ENCODE measurements around the gene KCTD8.

The KCTD8 gene

GRCh38 chr4:44279066-44279465, 169.5 kb downstream of the KCTD8 start:
- no peak for TF ChIP-seq CTCF (IDR thresholded peaks at IDR 0.05; ENCODE audit: borderline replicate concordance, control extremely low read depth, extremely low read depth, insufficient read depth, missing control alignments)
- no peak for DNase-seq (ENCODE audit: low spot score)
- in situ Hi-C loops (cut with MboI; ENCODE audit: low sequenced_read_pairs, unreplicated experiment): no loop called here

- no peak for TF ChIP-seq CTCF (IDR thresholded peaks at IDR 0.05; ENCODE audit: borderline replicate concordance, control extremely low read depth, extremely low read depth, insufficient read depth, missing control alignments)
- DNase-seq (ENCODE audit: low spot score): no peak
- in situ Hi-C loops (cut with MboI; ENCODE audit: low sequenced_read_pairs, unreplicated experiment): no loop called here
Measured at GRCh38 chr4:44257461-44257860, 191.1 kb downstream of the KCTD8 start.

GRCh38 chr4:44256414-44256813, 192.2 kb downstream of the KCTD8 start:
- in situ Hi-C loops (cut with MboI; ENCODE audit: low sequenced_read_pairs, unreplicated experiment): no loop called here
- no peak for DNase-seq (ENCODE audit: low spot score)
- TF ChIP-seq CTCF (IDR thresholded peaks at IDR 0.05; ENCODE audit: borderline replicate concordance, control extremely low read depth, extremely low read depth, insufficient read depth, missing control alignments): no peak

DNA sequence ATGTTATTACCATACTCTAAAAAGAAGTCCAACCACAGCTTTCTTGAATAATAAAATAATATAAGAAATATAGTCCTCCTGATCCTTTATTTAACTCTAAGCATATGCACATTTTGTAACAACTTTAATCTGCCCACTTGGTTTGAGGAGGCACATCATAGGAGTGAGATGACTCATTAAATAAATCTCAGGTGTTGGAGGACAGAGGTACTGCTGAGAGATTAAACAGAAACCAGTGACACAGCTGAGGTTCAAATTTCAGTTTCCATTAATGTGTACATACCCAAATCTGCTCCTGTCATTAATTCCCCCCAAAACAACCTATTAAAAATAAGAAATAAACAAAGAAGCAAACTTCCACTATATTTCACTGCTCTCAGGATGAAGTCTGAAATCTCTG, 211.0 kb downstream of the KCTD8 start:
- DNase-seq (ENCODE audit: low spot score): no peak
- in situ Hi-C loops (cut with MboI; ENCODE audit: low sequenced_read_pairs, unreplicated experiment): no loop called here

GRCh38 chr4:44235897-44236296, 212.7 kb downstream of the KCTD8 start:
- no peak for TF ChIP-seq CTCF (IDR thresholded peaks at IDR 0.05; ENCODE audit: borderline replicate concordance, control extremely low read depth, extremely low read depth, insufficient read depth, missing control alignments)
- no peak for DNase-seq (ENCODE audit: low spot score)
- in situ Hi-C loops (cut with MboI; ENCODE audit: low sequenced_read_pairs, unreplicated experiment): no loop called here

More for the DNA sequence above, 211.0 kb downstream of the KCTD8 start:
- TF ChIP-seq CTCF (IDR thresholded peaks at IDR 0.05; ENCODE audit: borderline replicate concordance, control extremely low read depth, extremely low read depth, insufficient read depth, missing control alignments): no peak

GRCh38 chr4:44232262-44232661, 216.3 kb downstream of the KCTD8 start:
- DNase-seq (ENCODE audit: low spot score): no peak
- in situ Hi-C loops (cut with MboI; ENCODE audit: low sequenced_read_pairs, unreplicated experiment): no loop called here
- TF ChIP-seq CTCF (IDR thresholded peaks at IDR 0.05; ENCODE audit: borderline replicate concordance, control extremely low read depth, extremely low read depth, insufficient read depth, missing control alignments): no peak

DNA sequence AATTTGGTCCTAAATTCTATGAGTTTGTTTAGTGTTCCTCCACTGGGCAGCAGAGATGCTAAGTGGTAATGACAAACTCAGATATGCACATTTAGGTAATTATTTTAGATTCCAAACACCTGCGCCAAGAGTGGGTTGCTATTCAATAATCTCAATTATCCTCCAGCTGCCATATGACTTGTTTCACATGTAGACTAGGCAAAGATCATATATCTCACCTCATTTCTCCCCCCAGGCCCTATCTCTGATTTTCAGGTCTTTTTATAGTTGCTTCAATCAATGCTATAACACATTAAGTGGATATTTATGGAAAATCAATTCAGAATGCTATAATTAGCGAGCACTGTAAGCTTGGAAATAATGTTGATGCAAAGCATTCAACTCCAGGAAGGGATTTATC, 217.6 kb downstream of the KCTD8 start:
- in situ Hi-C loops (cut with MboI; ENCODE audit: low sequenced_read_pairs, unreplicated experiment): no loop called here
- no peak for DNase-seq (ENCODE audit: low spot score)

More for the DNA sequence above, 217.6 kb downstream of the KCTD8 start:
- TF ChIP-seq CTCF (IDR thresholded peaks at IDR 0.05; ENCODE audit: borderline replicate concordance, control extremely low read depth, extremely low read depth, insufficient read depth, missing control alignments): no peak

All from GM13976 (cell line).